Measurements from ENCODE around the gene LPP. TPM values are rescaled to one million over a fixed set of nuclear protein-coding genes. Genes with fewer than 3 reads are reported as not detected.

The LPP gene
- polyA plus RNA-seq, 3 donors from 2014 or later = 6.5 to 33.5 (median 11.3) TPM

DNA sequence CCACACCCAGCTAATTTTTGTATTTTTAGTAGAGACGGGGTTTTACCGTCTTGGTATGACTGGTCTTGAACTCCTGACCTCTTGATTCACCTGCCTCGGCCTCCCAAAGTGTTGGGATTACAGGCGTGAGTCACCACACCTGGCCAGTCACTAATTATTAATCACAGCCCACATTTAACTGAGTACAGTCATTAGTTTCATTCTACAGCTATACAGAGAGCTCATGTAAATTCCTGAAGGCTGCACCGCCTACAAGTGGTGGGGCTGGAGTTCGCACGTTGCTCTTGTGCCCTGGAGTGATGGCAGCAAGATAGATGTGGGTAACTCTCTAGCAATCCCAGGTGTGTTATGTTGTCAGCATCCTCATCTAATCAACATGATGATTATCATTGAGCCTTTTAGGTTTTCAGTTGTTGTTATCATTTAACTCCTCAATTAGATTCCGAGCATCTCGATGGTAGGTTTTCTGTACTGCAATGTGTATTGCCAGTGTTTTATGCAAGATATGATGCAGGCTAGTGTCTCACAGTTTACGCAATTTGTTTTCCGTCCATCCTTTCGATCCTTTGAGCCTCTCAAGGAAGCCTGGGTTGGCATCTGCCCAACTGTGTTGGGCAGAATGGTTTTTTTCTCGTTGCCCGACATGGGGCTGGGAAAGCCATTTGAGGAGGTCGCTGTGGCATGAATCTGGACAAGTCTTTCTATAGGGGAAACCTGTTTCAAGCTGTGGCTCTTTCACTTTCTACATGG, 216.3 kb downstream of the LPP start:
- peaks cover 27 to 34% of the 10 kb centered on the region in 2 donors for H3K4me1 Mint-ChIP-seq
- H3K4me3 Mint-ChIP-seq = no peak overlapping the region
- no peaks in the 10 kb centered on the region for H3K27me3 Mint-ChIP-seq (ENCODE audit: low read depth in 3 of 3)
- peaks cover 0 to 3% (median 0%) of the 10 kb centered on the region in 3 donors for H3K36me3 Mint-ChIP-seq
- H3K27ac Mint-ChIP-seq = peak overlapping the region in 1 of 6 donors; percentile 70
- H3K9me3 Mint-ChIP-seq = peaks cover 0 to 2% (median 0%) of the 10 kb centered on the region in 6 donors
- DNase-seq = no peak

DNA sequence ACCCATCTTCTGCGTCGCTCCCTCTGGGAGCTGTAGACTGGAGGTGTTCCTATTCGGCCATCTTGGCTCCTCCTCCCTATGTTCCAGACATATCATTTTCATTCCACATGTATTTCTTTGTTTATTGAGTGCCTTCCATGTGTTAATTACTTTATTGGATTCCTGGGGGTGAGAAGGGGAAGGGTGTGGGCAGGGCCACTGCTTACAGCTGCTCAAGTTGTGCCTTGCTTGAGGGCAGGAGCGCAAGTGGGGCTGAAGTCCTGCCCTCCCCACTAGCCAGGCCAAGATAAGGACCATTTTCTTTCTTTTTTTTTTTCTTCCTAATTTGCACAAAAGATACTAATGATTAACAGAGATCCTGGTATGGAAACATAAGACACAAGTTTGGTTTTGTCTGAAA, 224.8 kb downstream of the LPP start:
- Mint-ChIP-seq H3K4me1 (peaks cover 20 to 34% of the 10 kb centered on the region in 2 donors), H3K27ac (no peak overlapping the region), H3K36me3 (peaks cover 0 to 15% (median 2%) of the 10 kb centered on the region in 3 donors), H3K27me3 (ENCODE audit: low read depth in 3 of 3) (peaks cover 0 to 1% (median 0%) of the 10 kb centered on the region in 3 donors), H3K9me3 (peaks cover 0 to 2% (median 0%) of the 10 kb centered on the region in 6 donors), H3K4me3 (no peak overlapping the region)
- DNase-seq = no peak

DNA sequence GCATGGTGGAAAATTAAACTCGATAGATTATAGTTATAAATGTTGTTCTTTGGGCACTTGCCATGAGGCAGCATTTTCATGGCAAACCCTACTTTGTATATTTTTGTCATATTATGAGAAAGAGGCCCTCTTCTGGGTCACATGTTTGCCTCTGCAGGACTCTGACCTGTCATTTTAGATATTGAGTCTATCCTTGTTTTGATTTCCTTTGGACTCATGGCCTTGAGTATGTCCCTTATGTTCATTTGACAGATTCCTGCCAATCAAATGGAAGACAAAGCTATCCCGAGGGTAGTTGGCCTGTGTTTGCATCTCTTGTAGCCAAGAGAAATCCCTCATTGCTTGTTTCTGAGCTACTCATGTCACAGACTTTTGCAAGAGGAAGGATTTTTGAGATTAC, 226.3 kb downstream of the LPP start:
- H3K36me3 Mint-ChIP-seq = peaks cover 0 to 15% (median 6%) of the 10 kb centered on the region in 3 donors
- H3K4me1 Mint-ChIP-seq = peaks cover 25 to 40% of the 10 kb centered on the region in 2 donors
- no peak overlapping the region for H3K4me3 Mint-ChIP-seq
- H3K9me3 Mint-ChIP-seq = no peaks in the 10 kb centered on the region
- no peak for DNase-seq
- H3K27me3 Mint-ChIP-seq (ENCODE audit: low read depth in 3 of 3) = peaks cover 0 to 1% (median 0%) of the 10 kb centered on the region in 3 donors
- peak overlapping the region in 1 of 6 donors; percentile 3 for H3K27ac Mint-ChIP-seq

DNA sequence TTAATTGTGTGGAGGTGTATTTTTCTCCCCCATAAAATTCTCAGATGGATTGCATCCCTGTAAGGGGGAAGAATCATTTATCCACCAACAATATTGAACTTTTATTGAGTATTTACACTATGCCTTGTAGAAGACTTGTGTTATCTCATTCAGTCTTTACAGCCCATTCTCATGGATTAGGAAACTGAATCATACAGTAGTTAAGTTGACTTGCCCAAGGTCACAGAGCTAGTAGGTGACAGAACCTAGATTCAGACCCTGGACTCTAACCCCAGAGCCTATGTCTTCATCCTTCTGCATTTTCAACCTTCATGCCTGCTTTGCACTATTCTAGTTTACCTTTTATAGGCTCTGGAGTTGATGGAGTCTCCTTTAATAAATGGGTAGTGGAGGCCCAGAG, 226.8 kb downstream of the LPP start:
- no peak overlapping the region for H3K4me3 Mint-ChIP-seq
- H3K27ac Mint-ChIP-seq = no peak overlapping the region
- H3K27me3 Mint-ChIP-seq (ENCODE audit: low read depth in 3 of 3) = peaks cover 0 to 1% (median 0%) of the 10 kb centered on the region in 3 donors
- no peak for DNase-seq
- H3K36me3 Mint-ChIP-seq = peaks cover 0 to 15% (median 6%) of the 10 kb centered on the region in 3 donors
- no peaks in the 10 kb centered on the region for H3K9me3 Mint-ChIP-seq
- H3K4me1 Mint-ChIP-seq = peaks cover 28 to 40% of the 10 kb centered on the region in 2 donors

DNA sequence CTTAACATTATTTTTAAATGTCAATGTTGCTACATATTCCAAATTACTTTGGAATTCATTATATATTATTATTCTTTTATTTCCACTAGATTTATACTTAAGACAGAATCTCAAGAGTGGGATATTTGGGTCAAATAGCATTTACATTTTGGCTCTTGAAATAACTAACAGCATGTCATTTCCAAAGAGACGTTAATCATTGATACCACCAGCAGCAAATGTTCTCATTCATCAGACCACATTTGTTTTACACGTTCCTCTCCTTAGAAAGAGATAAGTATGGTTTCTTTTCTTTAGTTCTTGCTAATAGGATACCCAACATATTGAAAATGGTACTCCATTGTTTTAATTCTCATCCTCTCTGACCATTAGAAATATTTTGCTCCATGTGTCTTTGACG, 229.8 kb downstream of the LPP start:
- Mint-ChIP-seq H3K9me3 (no peaks in the 10 kb centered on the region), H3K27ac (peak overlapping the region in 1 of 6 donors; percentile 11), H3K27me3 (ENCODE audit: low read depth in 3 of 3) (no peaks in the 10 kb centered on the region), H3K4me3 (no peak overlapping the region), H3K36me3 (peaks cover 0 to 12% (median 3%) of the 10 kb centered on the region in 3 donors), H3K4me1 (peaks cover 30 to 41% of the 10 kb centered on the region in 2 donors)
- no peak for DNase-seq

DNA sequence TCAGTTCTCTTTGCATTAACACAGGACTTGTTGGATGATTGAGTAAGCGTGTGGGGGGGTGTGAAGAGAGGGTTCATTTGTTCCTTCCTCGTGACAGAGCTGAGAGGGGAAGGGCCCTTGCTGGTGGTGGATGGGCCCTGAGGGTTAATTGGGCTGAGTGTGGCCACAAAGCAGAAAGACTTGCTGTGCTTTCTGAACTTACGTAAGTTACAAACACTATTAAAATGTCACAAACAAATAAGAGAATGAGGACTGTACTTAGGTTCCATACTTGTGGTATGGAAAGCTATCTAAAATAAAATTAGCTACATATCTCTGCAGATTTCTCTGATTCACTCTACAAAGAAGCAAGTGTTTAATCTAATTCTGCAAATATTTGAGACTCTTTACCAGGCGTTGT, 231.3 kb downstream of the LPP start:
- Mint-ChIP-seq H3K4me1 (peaks cover 35 to 43% of the 10 kb centered on the region in 2 donors), H3K4me3 (no peak overlapping the region), H3K27ac (peak overlapping the region in 3 of 6 donors; percentile 32 to 76 (median 54)), H3K27me3 (ENCODE audit: low read depth in 3 of 3) (no peaks in the 10 kb centered on the region), H3K36me3 (peaks cover 0 to 10% (median 3%) of the 10 kb centered on the region in 3 donors), H3K9me3 (no peaks in the 10 kb centered on the region)
- no peak for DNase-seq

DNA sequence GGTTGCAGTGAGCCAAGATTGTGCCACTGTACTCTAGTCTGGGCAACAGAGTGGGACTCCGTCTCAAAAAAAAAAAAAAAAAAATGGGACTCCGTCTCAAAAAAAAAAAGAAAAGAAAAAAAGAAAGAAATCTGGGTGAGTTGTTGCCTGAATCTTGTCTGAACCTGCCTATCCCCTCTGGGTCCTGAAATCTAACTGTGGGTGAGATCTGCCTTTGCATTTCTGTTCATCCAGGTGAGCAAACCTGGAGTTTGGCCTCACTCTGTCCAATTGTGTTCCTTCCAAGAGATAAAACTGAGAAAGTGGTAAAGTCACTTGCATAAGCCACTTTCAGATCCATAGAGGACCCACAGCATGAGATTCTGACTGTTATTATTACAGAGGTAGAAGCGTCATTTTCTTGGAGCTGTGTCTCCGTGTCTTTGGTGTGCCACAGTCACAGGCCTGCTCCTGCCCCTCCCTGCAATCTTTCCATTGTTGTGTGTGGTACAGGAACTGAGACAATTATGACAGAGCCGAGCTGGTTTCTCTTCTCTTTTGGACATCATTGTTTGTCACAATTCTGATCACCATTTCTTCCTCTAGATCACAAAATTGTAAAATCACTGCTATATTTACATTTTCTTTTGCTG, 235.9 kb downstream of the LPP start:
- Mint-ChIP-seq H3K36me3 (peaks cover 0 to 9% (median 0%) of the 10 kb centered on the region in 3 donors), H3K4me1 (peaks cover 41 to 48% of the 10 kb centered on the region in 2 donors), H3K9me3 (no peaks in the 10 kb centered on the region), H3K27ac (peak overlapping the region in 5 of 6 donors; percentile 46 to 83 (median 69)), H3K4me3 (peak overlapping the region in 4 of 5 donors; percentile 1 to 36 (median 13)), H3K27me3 (ENCODE audit: low read depth in 3 of 3) (no peaks in the 10 kb centered on the region)
- peak; percentile 14 to 34 (median 32) for DNase-seq

DNA sequence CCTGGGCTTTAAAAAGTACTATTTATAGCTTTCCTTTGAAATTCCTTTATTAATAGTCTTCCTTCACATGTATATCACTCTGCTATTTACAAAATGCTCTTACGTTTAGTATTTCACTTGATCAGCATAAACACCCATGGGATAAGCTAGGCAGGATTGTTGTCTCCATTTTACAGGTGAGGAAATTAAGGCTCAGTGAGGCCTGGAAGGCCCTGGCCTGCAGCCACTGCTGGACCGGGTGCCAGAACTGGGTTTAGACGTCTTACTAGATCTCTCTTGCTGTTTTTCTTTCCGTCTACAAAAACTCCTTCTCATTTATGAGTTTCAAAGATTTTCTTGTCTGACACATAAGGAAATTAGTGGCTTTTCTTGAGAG, 236.4 kb downstream of the LPP start:
- Mint-ChIP-seq H3K4me1 (peaks cover 36 to 43% of the 10 kb centered on the region in 2 donors), H3K36me3 (peaks cover 0 to 9% (median 0%) of the 10 kb centered on the region in 3 donors), H3K9me3 (no peaks in the 10 kb centered on the region), H3K27me3 (ENCODE audit: low read depth in 3 of 3) (no peaks in the 10 kb centered on the region), H3K27ac (peak overlapping the region; percentile 46 to 83 (median 65)), H3K4me3 (peak overlapping the region in 4 of 5 donors; percentile 8 to 36 (median 15))
- DNase-seq = no peak

DNA sequence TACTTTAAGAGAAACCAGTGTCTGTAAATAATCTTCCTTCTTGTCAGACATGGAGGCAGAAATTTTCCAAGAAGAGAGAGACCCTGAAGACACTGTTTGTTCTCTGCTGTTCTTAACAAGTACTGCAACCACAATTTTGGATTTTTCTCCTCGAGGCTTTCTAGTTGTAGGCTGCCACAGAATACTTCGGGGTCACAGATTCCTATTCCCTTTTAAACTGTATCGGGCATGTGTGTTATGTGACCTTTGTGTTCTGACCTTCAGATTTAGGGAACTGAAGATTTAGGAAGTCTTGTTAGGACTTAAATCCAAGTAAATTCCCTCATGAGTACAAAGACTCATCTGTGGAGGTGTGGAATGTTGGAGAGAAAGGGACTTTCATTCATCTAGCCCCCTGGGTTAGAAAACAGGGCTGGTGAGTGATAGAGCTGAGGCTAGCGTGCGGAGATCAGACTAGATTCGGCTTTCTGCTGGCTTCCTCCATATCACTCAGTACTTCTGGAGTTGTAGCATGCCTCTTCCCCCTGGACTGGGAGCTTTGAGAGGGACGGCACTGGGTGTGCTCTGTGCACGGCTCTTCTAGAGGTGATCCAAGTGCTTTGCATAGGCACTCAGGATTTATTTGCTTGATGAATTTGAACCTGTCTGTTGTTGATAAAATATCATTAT, 237.0 kb downstream of the LPP start:
- no peak for DNase-seq
- H3K4me3 Mint-ChIP-seq = peak overlapping the region in 1 of 5 donors; percentile 12

DNA sequence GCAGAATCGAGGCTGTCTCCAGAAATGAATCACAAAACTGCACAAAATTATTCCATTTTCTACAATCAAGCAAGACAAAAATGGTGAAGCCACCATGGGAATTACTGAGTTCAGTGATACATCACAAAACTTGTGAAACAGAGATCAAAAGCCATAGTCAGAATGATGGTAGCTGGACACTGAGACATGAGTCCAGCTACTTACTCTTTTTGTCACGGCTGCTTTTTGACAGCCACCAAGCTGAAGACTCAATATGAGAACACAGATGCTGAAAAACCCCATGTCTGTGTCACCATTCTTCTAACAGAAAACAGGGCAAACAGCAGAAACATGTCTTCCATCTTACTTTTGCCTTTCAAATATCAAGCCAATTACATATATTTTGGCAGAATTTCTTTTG, 237.6 kb downstream of the LPP start:
- Mint-ChIP-seq H3K27ac (peak overlapping the region in 1 of 6 donors; percentile 83), H3K27me3 (ENCODE audit: low read depth in 3 of 3) (no peaks in the 10 kb centered on the region), H3K36me3 (peaks cover 0 to 6% (median 0%) of the 10 kb centered on the region in 3 donors), H3K9me3 (no peaks in the 10 kb centered on the region), H3K4me1 (peaks cover 24 to 33% of the 10 kb centered on the region in 2 donors), H3K4me3 (no peak overlapping the region)
- no peak for DNase-seq

More for the DNA sequence above, 237.0 kb downstream of the LPP start:
- no peaks in the 10 kb centered on the region for H3K9me3 Mint-ChIP-seq
- H3K4me1 Mint-ChIP-seq = peaks cover 30 to 37% of the 10 kb centered on the region in 2 donors
- H3K27ac Mint-ChIP-seq = peak overlapping the region in 4 of 6 donors; percentile 46 to 83 (median 68)
- no peaks in the 10 kb centered on the region for H3K27me3 Mint-ChIP-seq (ENCODE audit: low read depth in 3 of 3)
- peaks cover 0 to 9% (median 0%) of the 10 kb centered on the region in 3 donors for H3K36me3 Mint-ChIP-seq

DNA sequence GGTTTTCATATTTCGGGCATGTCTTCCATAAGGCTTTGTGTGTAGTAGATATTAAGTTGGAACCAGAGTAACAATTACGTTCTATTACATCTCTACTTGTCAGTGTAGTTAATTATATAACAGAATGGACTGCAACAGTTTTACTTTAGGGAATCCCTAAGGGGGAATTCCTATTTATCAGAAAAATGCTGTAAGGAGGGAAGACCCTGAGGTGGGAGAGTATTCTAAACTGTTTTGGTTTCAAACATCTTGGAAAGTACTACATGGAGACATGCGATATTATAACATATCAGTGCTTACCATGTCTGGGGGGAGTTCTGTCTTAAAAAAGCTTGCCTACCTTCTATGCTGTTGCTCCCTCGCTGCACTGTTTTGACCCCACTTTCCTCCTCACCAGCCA, 238.1 kb downstream of the LPP start:
- Mint-ChIP-seq H3K27me3 (ENCODE audit: low read depth in 3 of 3) (no peaks in the 10 kb centered on the region), H3K4me3 (no peak overlapping the region), H3K36me3 (peaks cover 0 to 6% (median 0%) of the 10 kb centered on the region in 3 donors), H3K4me1 (peaks cover 29 to 36% of the 10 kb centered on the region in 2 donors), H3K27ac (no peak overlapping the region), H3K9me3 (no peaks in the 10 kb centered on the region)
- DNase-seq = no peak

DNA sequence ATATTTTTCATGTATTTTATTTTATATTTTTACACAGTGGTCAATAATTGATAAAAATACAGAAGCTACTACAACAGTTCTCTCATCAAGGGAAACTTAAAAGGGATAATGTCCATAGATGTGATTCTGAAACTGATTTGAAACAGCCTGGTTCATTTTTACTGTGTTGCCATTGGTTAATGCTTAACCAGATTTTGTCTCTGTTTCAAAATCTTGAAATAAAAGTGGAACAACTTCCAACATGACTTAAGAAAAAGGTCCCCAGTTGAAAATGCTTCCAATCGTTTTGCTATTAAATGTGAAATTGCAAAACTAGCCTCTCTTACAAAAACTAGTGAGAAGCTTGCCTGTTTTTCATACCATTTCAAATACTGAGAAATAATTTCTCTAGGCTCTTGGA, 240.7 kb downstream of the LPP start:
- Mint-ChIP-seq H3K9me3 (no peaks in the 10 kb centered on the region), H3K27me3 (ENCODE audit: low read depth in 3 of 3) (no peaks in the 10 kb centered on the region), H3K27ac (no peak overlapping the region), H3K4me3 (no peak overlapping the region), H3K4me1 (peaks cover 45 to 53% of the 10 kb centered on the region in 2 donors), H3K36me3 (peaks cover 0 to 6% (median 0%) of the 10 kb centered on the region in 3 donors)
- DNase-seq = no peak

DNA sequence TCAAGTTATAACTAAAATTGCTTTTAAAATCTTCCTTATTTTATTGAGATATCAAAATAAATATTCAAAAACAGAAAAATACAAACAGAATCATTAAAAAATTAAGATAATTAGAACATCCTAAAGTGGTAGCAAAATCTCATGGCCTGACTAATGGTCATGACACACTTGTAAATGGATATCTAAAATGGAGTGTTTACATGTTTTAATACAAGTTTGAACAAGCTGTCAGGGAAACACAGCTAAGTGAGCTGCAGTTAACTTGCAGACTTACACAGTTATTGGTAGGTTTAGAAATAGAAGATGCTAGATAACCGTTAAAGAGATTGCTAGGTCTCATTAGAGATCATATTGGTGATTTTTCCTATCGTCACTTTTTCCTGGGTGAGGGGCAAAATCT, 242.3 kb downstream of the LPP start:
- H3K36me3 Mint-ChIP-seq = no peaks in the 10 kb centered on the region
- peak overlapping the region in 1 of 5 donors; percentile 50 for H3K4me3 Mint-ChIP-seq
- peaks cover 45 to 53% of the 10 kb centered on the region in 2 donors for H3K4me1 Mint-ChIP-seq
- no peaks in the 10 kb centered on the region for H3K27me3 Mint-ChIP-seq (ENCODE audit: low read depth in 3 of 3)
- peak overlapping the region in 1 of 6 donors; percentile 34 for H3K27ac Mint-ChIP-seq
- H3K9me3 Mint-ChIP-seq = no peaks in the 10 kb centered on the region
- DNase-seq = no peak
